ENCODE results near the gene SGMS1.
"Not testable (repeated sequence)": the region's sequence is repeated elsewhere in the genome, so short reads cannot be mapped to it uniquely, and the experiment has no call there.

DNA sequence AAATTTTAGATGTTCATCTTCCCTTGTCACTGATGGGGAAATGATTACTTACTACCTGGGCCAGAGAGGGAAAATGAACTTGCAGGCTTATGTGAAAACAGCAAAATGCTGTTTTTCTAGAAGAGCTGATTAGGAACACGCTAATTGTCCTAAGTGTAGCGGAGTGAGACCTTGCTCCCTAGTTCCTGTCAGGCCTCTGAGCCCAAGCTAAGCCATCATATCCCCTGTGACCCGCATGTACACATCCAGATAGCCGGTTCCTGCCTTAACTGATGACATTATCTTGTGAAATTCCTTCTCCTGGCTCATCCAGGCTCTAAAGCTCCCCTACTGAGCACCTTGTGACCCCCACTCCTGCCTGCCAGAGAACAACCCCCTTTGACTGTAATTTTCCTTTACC is 120.6 kb downstream of the SGMS1 start:
- not testable (repeated sequence) for TF ChIP-seq CREB1 (CRISPR knock-in tag; IDR thresholded peaks at IDR 0.05; ENCODE audit: low read depth); NANOG (IDR thresholded peaks at IDR 0.05; ENCODE audit: borderline replicate concordance)
